Urinary bladder (tissue), 4 donors: ENCODE measurements around the gene KRT10. TPM values are rescaled to one million over a fixed set of nuclear protein-coding genes. Genes with fewer than 3 reads are reported as not detected.

ENCODE experiments used
- DNase-seq: peaks from one replicate; pipeline ENCODE4 v3.0.0-alpha.2; 2015; ENCODE audit errors: extremely low spot score
- H3K27ac ChIP-seq: one replicate; pipeline ENCODE4 v1.5.1; 2013; ENCODE audit warnings: low read depth, mild to moderate bottlenecking, moderate library complexity
- H3K36me3 ChIP-seq: one replicate; pipeline ENCODE4 v1.6.1; 2013; ENCODE audit warnings: mild to moderate bottlenecking, moderate library complexity; ENCODE audit not compliant: insufficient read depth
- H3K4me1 ChIP-seq: one replicate; pipeline ENCODE4 v1.6.1; 2013; ENCODE audit warnings: mild to moderate bottlenecking, moderate library complexity; ENCODE audit not compliant: insufficient read depth
- H3K4me3 ChIP-seq: one replicate; pipeline ENCODE4 v1.5.1; 2013; ENCODE audit warnings: low read depth, low read length
- WGBS: extraction: QIAGEN DNeasy Blood & Tissue Kit; methylation state at CpG from one replicate; pipeline ENCODE4 v1.1.7; 2013; 5-methylcytosine and 5-hydroxymethylcytosine counted together
- polyA plus RNA-seq: library from polyadenylated mRNA; stranded (reverse); fragments of 200-250 nt; gene quantifications from one replicate; pipeline ENCODE4 v1.2.3, GENCODE V29; 2013
- total RNA-seq: library from RNA; depleted of rRNA; stranded (reverse); fragments of >200 nt; gene quantifications from one replicate; pipeline ENCODE4 v1.2.3, GENCODE V29; 2014
- donor health status: healthy with polysubstance abuse.
- donor health status: healthy.

The KRT10 gene
- total and polyA plus RNA-seq, 2 donors, result 4.8 to 21.5 TPM

DNA sequence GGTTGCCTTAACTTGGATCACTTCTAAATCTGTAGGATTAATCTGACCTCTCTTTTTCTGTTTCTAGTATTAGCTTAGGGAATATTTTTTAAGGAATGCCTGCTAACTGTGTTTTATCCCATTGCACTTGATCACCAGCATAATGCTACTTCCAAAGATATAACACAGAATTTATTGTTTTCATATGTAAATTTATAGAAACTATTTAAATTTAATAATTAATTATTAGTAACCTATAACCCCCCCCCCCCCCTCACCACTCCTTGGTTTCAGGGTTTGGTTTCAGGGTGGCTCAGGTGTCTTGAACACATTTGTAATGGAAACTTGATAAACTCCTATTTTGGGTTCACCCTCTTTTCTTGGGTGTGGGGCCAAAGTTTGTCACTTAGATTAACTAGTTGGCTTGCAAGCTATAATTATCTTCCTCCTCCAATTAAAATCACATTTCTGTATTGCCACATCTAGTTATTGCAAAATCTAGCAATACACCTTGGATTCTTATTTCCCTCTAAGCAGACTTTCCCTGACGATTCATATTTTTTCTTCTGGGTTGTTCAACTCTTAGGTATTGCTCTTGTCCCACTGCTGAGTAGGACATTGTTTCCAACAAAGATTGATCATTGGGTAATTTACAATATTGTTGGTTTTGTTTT is 26.3 kb upstream of the KRT10 start:
- no peak for DNase-seq
- H3K4me1 ChIP-seq, result no peaks in the 10 kb centered on the region
- WGBS, result 85% methylated on average over 1 of the region's 1 CpG

GRCh38 chr17:40846515-40847144 is 24.2 kb upstream of the KRT10 start:
- Histone ChIP-seq H3K4me3 (no peak overlapping the region), H3K27ac (no peak overlapping the region), H3K4me1 (no peaks in the 10 kb centered on the region), H3K36me3 (no peaks in the 10 kb centered on the region)
- DNase-seq, result no peak
- 63% methylated on average over 1 of the region's 1 CpG for WGBS

More for the DNA sequence above, 26.3 kb upstream of the KRT10 start:
- Histone ChIP-seq H3K36me3 (no peaks in the 10 kb centered on the region), H3K27ac (no peak overlapping the region), H3K4me3 (no peak overlapping the region)

- 68% methylated on average over 4 of the region's 4 CpGs for WGBS
- no peak overlapping the region for H3K27ac ChIP-seq
- H3K4me3 ChIP-seq, result no peak overlapping the region
- no peak for DNase-seq
- H3K4me1 ChIP-seq, result no peaks in the 10 kb centered on the region
- H3K36me3 ChIP-seq, result no peaks in the 10 kb centered on the region
Observed at GRCh38 chr17:40844671-40845107, 22.3 kb upstream of the KRT10 start.

DNA sequence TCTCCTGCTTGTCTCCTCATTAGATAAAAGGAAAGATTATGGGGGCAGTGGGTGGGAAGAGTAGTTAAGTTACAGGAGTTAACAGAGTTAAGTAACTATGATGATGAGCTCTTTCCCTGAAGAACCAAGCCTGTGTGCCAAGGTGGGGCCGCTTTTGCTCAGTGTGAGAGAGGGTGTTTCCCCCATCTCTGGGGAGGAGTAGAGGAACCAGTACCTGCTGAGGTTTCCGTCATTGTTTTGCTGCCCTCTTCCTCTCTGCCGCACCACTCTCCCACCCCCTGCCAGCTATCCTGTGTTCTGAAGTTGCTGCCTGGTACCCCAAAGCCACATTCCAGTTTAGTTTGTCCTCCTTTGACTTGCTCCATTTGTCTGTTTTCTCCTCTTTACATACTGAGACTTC is 20.8 kb upstream of the KRT10 start:
- DNase-seq, result no peak
- 58% methylated on average over 3 of the region's 3 CpGs for WGBS
- H3K4me3 ChIP-seq, result no peak overlapping the region
- H3K36me3 ChIP-seq, result no peaks in the 10 kb centered on the region
- H3K27ac ChIP-seq, result no peak overlapping the region
- H3K4me1 ChIP-seq, result no peaks in the 10 kb centered on the region

DNA sequence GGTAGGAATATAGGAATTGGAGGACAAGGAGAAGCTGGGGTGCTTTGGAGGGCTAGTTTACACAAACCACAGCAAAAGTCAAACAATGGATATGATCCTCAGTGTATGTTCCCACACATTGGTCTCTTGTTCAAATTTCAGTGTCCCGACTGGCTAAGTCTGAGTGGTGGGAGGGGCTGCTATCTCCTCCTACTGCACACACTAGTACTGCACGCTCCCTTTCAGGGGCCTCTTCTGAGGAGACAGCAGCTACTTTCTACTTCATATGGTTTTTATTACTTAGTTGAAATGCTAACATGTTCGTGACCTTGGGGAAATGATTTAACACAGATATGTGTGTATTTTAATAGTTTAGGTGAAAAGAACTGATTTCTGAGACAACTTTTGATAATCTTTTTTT is 18.8 kb upstream of the KRT10 start:
- whole genome bisulfite sequencing, result 45% methylated on average over 3 of the region's 3 CpGs
- DNase-seq, result no peak
- Histone ChIP-seq H3K36me3 (no peaks in the 10 kb centered on the region), H3K4me3 (no peak overlapping the region), H3K4me1 (no peaks in the 10 kb centered on the region), H3K27ac (no peak overlapping the region)

DNA sequence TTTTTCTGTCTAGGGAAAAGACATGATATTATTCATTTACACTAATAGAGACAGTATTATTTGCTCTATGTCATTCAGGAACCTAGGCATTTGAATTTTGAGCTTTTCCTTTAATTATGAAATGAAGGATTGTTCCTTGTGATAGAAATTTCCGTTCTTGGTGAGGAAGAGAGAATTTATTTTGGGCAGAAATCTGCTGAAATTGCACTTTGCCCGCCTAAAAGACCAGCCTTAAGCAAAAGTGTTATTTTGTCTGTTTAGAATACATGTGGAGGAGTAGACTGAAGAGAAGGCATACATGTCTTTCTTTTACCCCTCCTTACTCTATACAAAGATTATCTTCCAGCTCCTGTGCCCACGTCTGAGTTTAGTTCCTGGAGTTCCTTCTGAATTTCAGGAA is 16.8 kb upstream of the KRT10 start:
- H3K4me1 ChIP-seq, result no peaks in the 10 kb centered on the region
- no peak overlapping the region for H3K4me3 ChIP-seq
- DNase-seq, result no peak
- H3K36me3 ChIP-seq, result no peaks in the 10 kb centered on the region
- no peak overlapping the region for H3K27ac ChIP-seq
- 67% methylated on average over 3 of the region's 3 CpGs for WGBS

DNA sequence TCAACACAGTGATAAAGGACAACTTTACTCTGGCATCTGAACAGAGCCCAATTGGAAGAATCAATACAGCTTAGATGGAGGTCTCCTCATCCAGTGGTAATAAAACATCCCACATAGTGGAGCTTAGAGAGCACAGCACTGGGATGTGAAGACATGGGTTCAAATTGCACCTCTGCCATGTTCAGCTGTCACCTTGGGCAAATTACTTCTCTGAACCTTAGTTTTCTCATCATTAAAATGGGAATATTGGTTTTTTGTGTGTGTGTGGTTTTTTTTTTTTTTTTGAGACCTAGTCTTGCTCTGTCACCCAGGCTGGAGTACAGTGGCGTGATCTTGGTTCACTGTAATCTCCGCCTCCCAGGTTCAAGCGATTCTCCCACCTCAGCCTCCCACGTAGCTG is 13.6 kb upstream of the KRT10 start:
- Histone ChIP-seq H3K27ac (no peak overlapping the region), H3K36me3 (no peaks in the 10 kb centered on the region), H3K4me1 (no peaks in the 10 kb centered on the region), H3K4me3 (no peak overlapping the region)
- DNase-seq, result no peak
- WGBS, result 97% methylated on average over 4 of the region's 4 CpGs

DNA sequence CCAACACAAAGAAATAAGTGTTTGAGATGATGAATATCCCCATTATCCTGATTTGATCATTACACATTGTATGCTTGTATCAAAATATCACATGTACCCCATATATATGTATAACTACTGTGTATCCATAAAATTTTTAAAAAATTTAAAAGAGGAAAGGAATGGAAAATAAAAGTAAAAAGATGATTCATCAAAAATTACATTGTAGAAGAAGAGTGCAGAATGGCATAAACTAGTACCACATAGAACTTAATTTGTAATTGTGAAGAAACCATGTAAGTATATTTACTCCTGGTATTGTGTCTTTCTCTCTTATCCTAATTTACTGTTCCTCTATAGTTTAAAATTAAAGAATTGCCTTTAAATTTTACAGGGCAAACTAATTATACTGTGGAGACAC is 11.5 kb upstream of the KRT10 start:
- Histone ChIP-seq H3K27ac (no peak overlapping the region), H3K36me3 (no peaks in the 10 kb centered on the region), H3K4me3 (no peak overlapping the region), H3K4me1 (no peaks in the 10 kb centered on the region)
- DNase-seq, result no peak

DNA sequence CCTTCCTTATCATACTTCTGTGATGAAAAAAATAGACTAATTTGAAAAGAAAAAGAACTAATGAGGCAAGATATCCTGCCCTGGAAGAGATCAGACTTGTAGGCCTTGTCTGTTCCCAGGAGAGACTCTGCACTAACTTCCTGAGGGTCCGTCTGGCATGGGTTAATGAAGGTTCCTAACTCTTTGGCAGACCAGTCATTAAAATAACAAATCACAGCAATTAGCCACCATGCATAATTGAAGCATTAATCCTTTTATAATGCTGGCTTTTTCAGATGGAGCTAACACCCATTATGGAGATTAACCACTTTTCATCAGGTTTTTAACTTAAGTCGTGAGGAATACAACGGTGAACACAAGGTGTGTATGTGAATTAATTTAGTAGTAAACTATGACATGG is 10.4 kb upstream of the KRT10 start:
- WGBS, result 64% methylated on average over 3 of the region's 3 CpGs
- Histone ChIP-seq H3K4me3 (no peak overlapping the region), H3K36me3 (no peaks in the 10 kb centered on the region), H3K4me1 (no peaks in the 10 kb centered on the region), H3K27ac (no peak overlapping the region)
- no peak for DNase-seq

- Histone ChIP-seq H3K4me1 (no peaks in the 10 kb centered on the region), H3K27ac (no peak overlapping the region), H3K36me3 (no peaks in the 10 kb centered on the region), H3K4me3 (no peak overlapping the region)
- 92% methylated on average over 2 of the region's 2 CpGs for WGBS
- no peak for DNase-seq
Observed at GRCh38 chr17:40830085-40830776, 7.8 kb upstream of the KRT10 start.

GRCh38 chr17:40828454-40829044 is 6.1 kb upstream of the KRT10 start:
- Histone ChIP-seq H3K4me3 (no peak overlapping the region), H3K4me1 (no peaks in the 10 kb centered on the region), H3K36me3 (no peaks in the 10 kb centered on the region), H3K27ac (no peak overlapping the region)
- DNase-seq, result no peak
- WGBS, result 88% methylated on average over 4 of the region's 4 CpGs

- DNase-seq, result no peak
- H3K4me3 ChIP-seq, result no peak overlapping the region
- WGBS, result 76% methylated on average over 7 of the region's 7 CpGs
Observed at GRCh38 chr17:40827746-40828453, 5.5 kb upstream of the KRT10 start.

DNA sequence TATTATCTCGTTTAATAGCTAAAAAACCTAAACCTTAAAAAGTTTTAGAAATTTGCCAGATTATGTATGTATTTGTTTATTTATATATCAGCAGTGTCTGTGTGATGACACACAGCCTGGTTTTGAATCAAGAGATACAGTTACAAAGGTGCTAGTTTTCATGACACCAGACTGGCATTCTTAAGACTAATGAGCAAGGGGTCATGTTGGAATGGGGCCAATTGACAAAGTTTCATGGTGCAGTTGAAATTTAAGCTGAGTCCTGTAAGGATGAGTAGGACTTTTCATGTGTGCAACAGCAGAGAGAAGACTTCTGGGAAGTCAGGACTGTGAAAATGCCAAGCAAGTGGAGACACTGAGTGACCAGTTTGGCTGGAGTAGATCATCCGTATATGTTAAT is 3.2 kb upstream of the KRT10 start:
- 73% methylated on average over 2 of the region's 2 CpGs for WGBS

More at GRCh38 chr17:40827746-40828453, 5.5 kb upstream of the KRT10 start:
- H3K27ac ChIP-seq, result no peak overlapping the region
- H3K4me1 ChIP-seq, result no peaks in the 10 kb centered on the region
- no peaks in the 10 kb centered on the region for H3K36me3 ChIP-seq

More for the DNA sequence above, 3.2 kb upstream of the KRT10 start:
- H3K27ac ChIP-seq, result no peak overlapping the region
- no peaks in the 10 kb centered on the region for H3K4me1 ChIP-seq
- no peak overlapping the region for H3K4me3 ChIP-seq
- no peak for DNase-seq
- no peaks in the 10 kb centered on the region for H3K36me3 ChIP-seq
